KBM-7 (cell line): ENCODE measurements around the gene ZNF524.
A peak's percentile ranks its signal among the peaks of the same experiment; 100 is the strongest.

Experiments
- DNase-seq: peaks from one replicate; pipeline ENCODE4 v3.0.0-alpha.2; 2015
- in situ Hi-C: fragments of 300-500 bp; cut with MboI; formaldehyde crosslinking; loops from 2 replicates; pipeline ENCODE4 v1.14.3; 2020; ENCODE audit warnings: low sequenced_read_pairs, low pct_unique_long_range_greater_than_20kb, mixed read lengths

The ZNF524 gene

DNA sequence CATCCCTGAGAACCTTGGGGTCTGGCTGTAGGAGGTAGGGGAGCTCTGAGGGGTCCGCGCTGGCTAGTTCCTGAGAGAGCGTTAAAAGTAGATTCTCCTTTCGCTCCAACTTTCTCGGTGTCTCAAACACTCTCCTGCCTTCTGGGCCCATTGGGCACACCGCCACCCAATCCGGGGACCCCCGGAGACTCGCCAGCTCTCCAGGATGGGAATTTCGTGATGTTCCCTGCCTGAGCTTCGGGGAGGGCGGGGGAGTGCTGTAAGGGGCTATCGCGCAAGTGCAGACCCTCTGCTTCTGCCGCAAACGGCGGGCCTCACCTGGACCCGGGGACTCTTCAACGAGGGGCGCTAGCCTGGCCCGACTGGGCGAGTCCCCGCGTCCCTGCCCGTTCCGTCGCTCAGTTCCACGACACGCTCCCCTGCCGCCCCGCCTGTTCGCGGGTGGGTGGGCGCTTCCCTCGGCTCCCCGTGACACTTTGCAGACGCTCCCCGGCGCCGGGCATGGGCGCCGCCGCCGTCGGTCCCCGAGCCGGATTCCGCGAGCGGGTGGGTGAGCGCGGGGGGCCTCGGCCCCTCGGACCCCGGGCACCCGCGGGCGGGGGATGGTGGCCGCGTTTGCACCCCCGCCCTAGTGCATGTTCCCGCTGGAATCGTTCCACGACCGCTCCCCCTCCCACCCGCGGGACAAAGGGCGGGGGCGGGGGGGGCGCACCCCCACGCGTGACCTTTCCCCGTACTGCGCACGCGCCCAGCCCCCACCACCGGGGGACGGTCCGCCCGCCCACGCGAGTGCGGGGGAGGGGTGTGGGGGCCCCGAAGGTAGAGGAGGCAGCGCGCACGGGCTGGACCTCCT lies 47.9 kb downstream of the ZNF524 start, which contains the start of gene CCDC106:
Gene CCDC106, plus strand, starts transcription at position 481 of the 853 bp plus-strand sequence. CDS start 835 bp downstream, outside the sequence.
- in situ Hi-C loops = no loop called here
- DNase-seq = peak; percentile 80

DNA sequence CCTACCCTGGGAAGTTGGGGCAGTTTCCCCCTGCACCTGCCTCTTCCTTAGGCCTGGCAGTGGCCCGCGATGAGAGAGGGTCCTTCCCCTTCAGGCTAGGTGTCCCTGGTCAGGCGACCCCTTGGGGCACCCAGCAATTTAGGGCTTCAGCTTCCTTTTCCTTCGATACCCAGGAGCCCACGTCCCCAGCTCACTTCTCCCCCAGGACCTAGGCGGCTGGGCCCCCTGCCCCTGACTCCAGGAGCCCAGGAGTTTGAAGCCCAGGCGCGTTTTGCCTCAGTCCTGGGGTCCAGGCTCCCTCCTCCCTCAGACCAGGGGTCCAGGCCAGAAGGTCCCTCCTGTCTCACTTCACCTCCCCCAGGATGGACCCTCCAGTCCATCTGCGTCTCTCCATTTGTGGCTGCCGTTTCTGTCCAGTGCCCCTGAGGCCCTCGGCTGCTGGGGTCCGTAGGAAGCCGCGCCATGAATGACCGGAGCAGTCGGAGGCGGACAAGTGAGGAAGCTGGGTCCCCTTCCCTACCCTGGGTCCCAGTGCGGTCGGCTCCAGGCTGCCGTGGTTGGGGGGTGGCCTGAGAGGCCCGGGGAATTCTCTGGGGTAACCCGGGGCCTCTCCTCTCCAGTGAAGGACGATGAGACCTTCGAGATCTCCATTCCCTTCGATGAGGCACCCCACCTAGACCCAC lies 48.6 kb downstream of the ZNF524 start:
- DNase-seq = no peak
- in situ Hi-C loops = no loop called here

DNA sequence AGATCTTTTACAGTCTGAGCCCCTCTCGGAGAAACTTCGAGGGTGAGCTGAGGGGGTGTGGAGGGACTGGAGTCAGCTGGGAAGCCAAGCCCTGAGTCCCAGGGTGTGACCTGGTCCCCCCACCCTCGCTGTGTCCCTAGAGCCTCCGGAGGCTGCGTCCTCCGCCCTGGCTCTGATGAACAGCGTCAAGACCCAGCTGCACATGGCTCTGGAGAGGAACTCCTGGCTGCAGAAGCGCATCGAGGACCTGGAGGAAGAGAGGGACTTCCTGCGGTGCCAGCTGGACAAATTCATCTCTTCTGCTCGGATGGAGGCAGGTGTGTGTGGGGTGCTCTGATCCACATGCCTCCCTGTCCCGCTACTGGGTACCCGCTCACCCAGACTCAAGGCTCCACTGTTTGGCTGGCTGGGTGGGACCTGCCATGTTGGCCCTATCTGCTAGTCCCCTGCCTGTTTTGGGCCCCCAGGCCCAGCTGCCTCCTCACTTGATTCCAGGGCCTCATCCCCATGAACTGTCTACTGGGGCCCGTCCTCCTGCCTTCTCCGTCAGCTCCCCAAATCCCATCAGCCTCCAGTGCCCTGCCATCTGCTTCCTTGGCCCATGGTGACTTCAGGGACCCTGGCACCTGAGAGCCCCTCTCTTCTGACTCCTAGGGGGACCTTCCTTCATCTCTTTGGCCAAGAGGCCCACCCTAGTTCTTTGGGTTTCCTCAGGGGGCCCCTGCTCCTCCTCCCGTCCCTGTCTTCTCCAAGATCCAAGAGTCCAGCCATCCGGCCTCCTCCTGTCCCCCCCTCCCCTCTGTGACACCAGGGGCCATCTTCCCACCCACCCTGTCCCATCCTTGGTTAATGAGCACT lies 49.4 kb downstream of the ZNF524 start:
- in situ Hi-C loops = no loop called here

DNA sequence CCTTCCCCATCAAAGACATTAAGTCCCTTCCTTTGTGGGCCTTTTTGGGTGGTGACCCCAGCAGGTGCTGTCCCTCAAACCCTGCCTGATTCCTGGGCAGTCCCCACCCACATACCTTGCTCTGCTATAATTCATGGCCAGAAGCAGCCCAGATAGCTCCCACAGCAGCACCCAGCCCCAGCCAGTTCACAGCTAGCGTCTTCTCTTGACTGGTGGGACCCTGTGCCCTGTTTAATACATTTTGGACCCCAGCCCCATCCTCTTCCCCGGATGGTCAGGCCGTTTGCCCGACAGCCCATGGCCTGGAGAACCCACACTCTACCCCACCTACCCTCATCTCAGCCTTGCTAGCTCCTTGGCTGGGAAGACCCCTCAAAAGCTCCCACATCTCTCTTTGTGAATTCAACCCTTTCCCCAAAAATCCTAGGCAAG lies 50.1 kb downstream of the ZNF524 start:
- in situ Hi-C loops = no loop called here

More for the DNA sequence above, 49.4 kb downstream of the ZNF524 start:
- no peak for DNase-seq

DNA sequence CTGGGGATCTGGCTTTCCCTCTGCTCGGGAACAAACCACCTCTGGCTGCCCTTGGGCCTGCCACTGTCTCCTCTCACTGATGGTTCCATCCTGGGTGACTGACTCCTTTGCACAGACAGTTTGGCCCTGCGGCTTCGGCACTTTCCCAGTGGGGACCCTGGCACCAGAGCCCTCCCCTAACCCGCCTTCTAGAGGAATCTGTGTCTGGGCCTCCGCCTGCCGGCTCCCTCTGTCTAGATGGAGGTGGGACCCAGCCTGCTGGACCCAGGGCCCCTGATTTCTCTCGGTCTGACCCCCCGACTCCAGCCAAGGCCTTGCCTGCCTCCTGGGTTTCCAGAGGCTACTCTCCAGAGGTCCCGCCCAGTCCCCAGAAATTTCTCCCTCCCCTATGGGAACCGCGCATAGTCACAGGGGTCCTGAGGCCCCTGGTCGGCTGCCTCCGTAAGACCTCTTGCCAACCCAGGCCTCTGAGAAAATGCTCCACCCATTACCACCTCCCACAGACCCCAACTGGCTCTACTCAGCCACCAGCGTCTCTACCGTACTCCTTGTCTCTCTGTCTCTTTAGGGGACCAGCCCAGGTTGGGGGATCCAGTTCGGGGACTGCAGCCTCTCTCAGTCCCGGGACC lies 50.6 kb downstream of the ZNF524 start:
- in situ Hi-C loops = no loop called here
- no peak for DNase-seq

More for the DNA sequence above, 50.1 kb downstream of the ZNF524 start:
- no peak for DNase-seq

DNA sequence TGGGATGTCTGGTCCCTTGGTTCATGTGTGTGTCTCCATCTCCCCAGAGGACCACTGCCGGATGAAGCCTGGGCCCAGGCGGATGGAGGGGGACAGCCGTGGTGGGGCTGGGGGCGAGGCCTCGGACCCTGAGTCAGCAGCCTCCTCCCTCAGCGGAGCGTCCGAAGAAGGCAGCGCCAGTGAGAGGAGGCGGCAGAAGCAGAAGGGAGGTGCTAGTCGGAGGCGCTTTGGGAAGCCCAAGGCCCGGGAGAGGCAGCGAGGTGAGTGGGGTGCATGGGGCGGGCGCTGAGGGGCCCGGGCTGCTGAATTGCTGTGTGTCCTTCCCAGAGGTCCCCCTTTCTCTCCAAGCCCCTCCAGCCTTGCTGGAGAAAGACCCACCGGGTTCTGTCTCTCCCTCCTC lies 51.1 kb downstream of the ZNF524 start:
- DNase-seq = no peak
- in situ Hi-C loops = no loop called here

DNA sequence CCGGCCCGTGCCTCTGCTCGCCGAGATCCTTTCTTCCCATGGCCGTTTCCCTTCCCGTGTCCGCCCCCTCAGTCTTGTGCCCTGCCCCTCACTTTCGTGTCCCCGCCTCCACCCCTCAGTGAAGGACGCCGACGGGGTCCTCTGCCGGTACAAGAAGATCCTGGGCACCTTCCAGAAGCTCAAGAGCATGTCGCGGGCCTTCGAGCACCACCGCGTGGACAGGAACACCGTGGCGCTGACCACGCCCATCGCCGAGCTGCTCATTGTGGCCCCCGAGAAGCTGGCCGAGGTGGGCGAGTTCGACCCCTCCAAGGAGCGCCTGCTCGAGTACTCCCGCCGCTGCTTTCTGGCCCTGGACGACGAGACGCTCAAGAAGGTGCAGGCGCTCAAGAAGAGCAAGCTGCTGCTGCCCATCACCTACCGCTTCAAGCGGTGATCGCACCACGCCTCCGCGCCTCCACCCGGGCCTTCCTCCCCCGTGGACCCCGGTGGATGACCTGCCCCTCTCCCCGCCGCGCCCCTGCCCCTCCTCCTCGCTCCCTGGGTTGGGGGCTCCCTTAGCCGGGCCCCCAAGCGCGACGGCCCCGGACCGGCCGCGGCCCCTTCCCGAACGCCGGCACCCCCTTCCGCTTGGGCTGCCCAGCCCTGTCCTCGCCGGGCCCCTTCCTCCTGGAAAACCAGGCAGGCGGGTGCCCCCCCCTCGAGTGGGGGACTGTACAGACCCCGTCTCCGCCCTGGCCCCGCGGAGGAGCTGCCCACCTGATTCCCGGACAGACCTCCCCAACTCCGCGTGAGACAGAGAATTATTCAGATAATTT lies 52.4 kb downstream of the ZNF524 start:
- in situ Hi-C loops = no loop called here
- DNase-seq = no peak
